Measurements from ENCODE around the gene ARL6IP6. TPM values are rescaled to one million over a fixed set of nuclear protein-coding genes. Genes with fewer than 3 reads are reported as not detected.

ARL6IP6 gene
- total and polyA plus RNA-seq, 2 of the 13 experiments (the other 11 are each of a cell fraction or from before 2014, with no cell fraction given) = 45.0 to 65.9 TPM

GRCh38 chr2:152763651-152764050, 45.2 kb downstream of the ARL6IP6 start:
- BruUV-seq (replicated peaks) = no TSS peak
- ChIA-PET POLR2A (no interaction called here), CTCF (ENCODE audit: low intra/inter-chr PET ratio, low total read pairs) (no interaction called here)
- no peak for FAIRE-seq
- WGBS (ENCODE audit: low lambda C conversion rate) = 87% methylated on average over 1 of the region's 1 CpG
- intact Hi-C loops (cut with micrococcal nuclease; ENCODE audit: unreplicated experiment) = no loop called here
- ATAC-seq = peak; percentile 24; the same call in 1 of the 3 replicates
- H3K79me2 ChIP-seq (ENCODE audit: insufficient read depth, low read length) = no peaks in the 10 kb centered on the region
- in situ Hi-C loops (cut with HindIII; ENCODE audit: extremely low pct_ligation_motif_present, low pct_unique_long_range_greater_than_20kb) = no loop called here
- H3K9ac ChIP-seq (ENCODE audit: insufficient read depth, low read depth, low read length) = no peak overlapping the region
- H2AFZ ChIP-seq (ENCODE audit: low read length) = no peak overlapping the region
- no peaks in the 10 kb centered on the region for H3K27me3 ChIP-seq (ENCODE audit: control insufficient read depth in 1 of 2, insufficient read depth in 2 of 2, low read length in 2 of 2)
- H3K27ac ChIP-seq (ENCODE audit: extremely low read length, insufficient read depth, low read length) = no peak overlapping the region
- H3K9me3 ChIP-seq (ENCODE audit: low read length) = no peaks in the 10 kb centered on the region
- no peaks in the 10 kb centered on the region for H3K4me1 ChIP-seq (ENCODE audit: insufficient read depth, low read length)
- no peak for DNase-seq (ENCODE audit: low spot score)
- H4K20me1 ChIP-seq (ENCODE audit: insufficient read depth, low read length) = no peaks in the 10 kb centered on the region
- TF ChIP-seq RBAK (CRISPR knock-in tag; IDR thresholded peaks at IDR 0.05) (no peak), RBM22 (optimal IDR thresholded peaks at IDR 0.05; ENCODE audit: low read length) (peak; percentile 69), MYPOP (CRISPR knock-in tag; IDR thresholded peaks at IDR 0.05) (no peak), EZH2 (conservative IDR thresholded peaks at IDR 0.05; ENCODE audit: low read depth, low read length) (no peak)
- H3K36me3 ChIP-seq (replicated peaks in 1 of 2; ENCODE audit: control insufficient read depth in 1 of 2, insufficient read depth in 2 of 2, low read length in 2 of 2) = peaks cover 10 to 11% of the 10 kb centered on the region in 2 experiments; a peak in 4 of 5 replicates
- H3K4me2 ChIP-seq (ENCODE audit: low read depth, low read length) = no peak overlapping the region
- H3K4me3 ChIP-seq (replicated peaks in 1 of 3; ENCODE audit: insufficient read depth in 1 of 3, low read depth in 2 of 3, low read length in 3 of 3) = no peak overlapping the region

GRCh38 chr2:152766928-152767327, 48.5 kb downstream of the ARL6IP6 start:
- H3K4me1 ChIP-seq (ENCODE audit: insufficient read depth, low read length) = peaks cover 9% of the 10 kb centered on the region; the same call in 1 of the 2 replicates
- H3K27me3 ChIP-seq (ENCODE audit: control insufficient read depth in 1 of 2, insufficient read depth in 2 of 2, low read length in 2 of 2) = no peaks in the 10 kb centered on the region
- intact Hi-C loops (cut with micrococcal nuclease; ENCODE audit: unreplicated experiment) (no loop called here), in situ Hi-C loops (cut with HindIII; ENCODE audit: extremely low pct_ligation_motif_present, low pct_unique_long_range_greater_than_20kb) (no loop called here)
- H3K4me3 ChIP-seq (replicated peaks in 1 of 3; ENCODE audit: insufficient read depth in 1 of 3, low read depth in 2 of 3, low read length in 3 of 3) = no peak overlapping the region
- DNase-seq (ENCODE audit: low spot score) (no peak), ATAC-seq (no peak), FAIRE-seq (no peak)
- no peak overlapping the region for H3K4me2 ChIP-seq (ENCODE audit: low read depth, low read length)
- BruUV-seq (replicated peaks) = no TSS peak
- peaks cover 0 to 8% of the 10 kb centered on the region in 2 experiments; a peak in 3 of 5 replicates for H3K36me3 ChIP-seq (replicated peaks in 1 of 2; ENCODE audit: control insufficient read depth in 1 of 2, insufficient read depth in 2 of 2, low read length in 2 of 2)
- H3K79me2 ChIP-seq (ENCODE audit: insufficient read depth, low read length) = no peaks in the 10 kb centered on the region
- H3K27ac ChIP-seq (ENCODE audit: extremely low read length, insufficient read depth, low read length) = no peak overlapping the region
- WGBS (ENCODE audit: low lambda C conversion rate) = 89% methylated on average over 1 of the region's 1 CpG
- no peaks in the 10 kb centered on the region for H4K20me1 ChIP-seq (ENCODE audit: insufficient read depth, low read length)
- H2AFZ ChIP-seq (ENCODE audit: low read length) = no peak overlapping the region
- POLR2A ChIA-PET = no interaction called here
- CTCF ChIA-PET (ENCODE audit: low intra/inter-chr PET ratio, low total read pairs) = no interaction called here
- H3K9me3 ChIP-seq (ENCODE audit: low read length) = no peaks in the 10 kb centered on the region
- H3K9ac ChIP-seq (ENCODE audit: insufficient read depth, low read depth, low read length) = no peak overlapping the region
- TF ChIP-seq KDM5B (CRISPR knock-in tag; IDR thresholded peaks at IDR 0.05; ENCODE audit: borderline replicate concordance) (no peak), ZNF850 (CRISPR knock-in tag; conservative IDR thresholded peaks at IDR 0.05) (no peak), ZNF30 (CRISPR knock-in tag; IDR thresholded peaks at IDR 0.05) (no peak), ZSCAN12 (CRISPR knock-in tag; IDR thresholded peaks at IDR 0.05) (no peak), JDP2 (CRISPR knock-in tag; IDR thresholded peaks at IDR 0.05; ENCODE audit: borderline replicate concordance) (no peak), ZNF34 (CRISPR knock-in tag; IDR thresholded peaks at IDR 0.05; ENCODE audit: borderline replicate concordance) (no peak), PAX8 (CRISPR knock-in tag; IDR thresholded peaks at IDR 0.05; ENCODE audit: borderline replicate concordance) (no peak), PAWR (CRISPR knock-in tag; IDR thresholded peaks at IDR 0.05; ENCODE audit: borderline replicate concordance) (no peak), ZMYM2 (CRISPR knock-in tag; IDR thresholded peaks at IDR 0.05) (no peak), DRAP1 (CRISPR knock-in tag; IDR thresholded peaks at IDR 0.05) (no peak), SUZ12 (IDR thresholded peaks at IDR 0.05; ENCODE audit: low read depth, low read length) (no peak)
